ENCODE data around the gene VOPP1. TPM values are rescaled to one million over a fixed set of nuclear protein-coding genes. Genes with fewer than 3 reads are reported as not detected.
A peak's percentile ranks its signal among the peaks of the same experiment; 100 is the strongest.
"Not testable (repeated sequence)": the region's sequence is repeated elsewhere in the genome, so short reads cannot be mapped to it uniquely, and the experiment has no call there.

Gene VOPP1
- total RNA-seq, 1 experiment from 2014 or later = 60.2 TPM

DNA sequence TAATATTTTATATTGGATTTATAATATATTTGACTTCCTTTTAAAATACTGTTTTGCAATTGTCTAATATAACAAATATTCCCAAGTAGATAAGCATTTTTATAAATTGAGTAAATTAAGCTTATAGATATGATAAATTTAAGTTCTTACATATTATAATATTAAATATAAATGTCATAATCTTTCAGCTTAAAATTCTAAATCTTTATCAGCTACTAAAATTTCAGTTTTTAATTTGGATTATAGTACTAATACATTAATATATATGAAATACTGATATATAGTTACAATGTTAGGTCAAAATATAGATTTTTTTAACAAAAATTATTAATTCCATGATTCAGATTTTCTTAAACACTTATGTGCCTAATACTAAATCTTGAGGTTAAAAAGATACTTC is 33.4 kb upstream of the VOPP1 start:
- H3K9me3 ChIP-seq (ENCODE audit: low read length); ATAC-seq; H3K4me3 ChIP-seq (ENCODE audit: low read length); DNase-seq; H3K4me2 ChIP-seq (ENCODE audit: low read length); POLR2A ChIA-PET (ENCODE audit: unreplicated experiment); H3F3A ChIP-seq (ENCODE audit: low read length, unreplicated experiment); H3K79me2 ChIP-seq (ENCODE audit: low read length); H2AFZ ChIP-seq (ENCODE audit: low read length); CTCF ChIA-PET; H3K36me3 ChIP-seq (ENCODE audit: low read depth, low read length); H3K27ac ChIP-seq (ENCODE audit: low read length); H4K20me1 ChIP-seq (ENCODE audit: low read length); H3K9ac ChIP-seq (ENCODE audit: low read length); H3K27me3 ChIP-seq (ENCODE audit: low read length); H3K9me2 ChIP-seq (replicated peaks; ENCODE audit: low read length); H3K4me1 ChIP-seq (ENCODE audit: insufficient read depth, low read length); intact Hi-C loops (cut with micrococcal nuclease); BruUV-seq (replicated peaks): not testable (repeated sequence)

DNA sequence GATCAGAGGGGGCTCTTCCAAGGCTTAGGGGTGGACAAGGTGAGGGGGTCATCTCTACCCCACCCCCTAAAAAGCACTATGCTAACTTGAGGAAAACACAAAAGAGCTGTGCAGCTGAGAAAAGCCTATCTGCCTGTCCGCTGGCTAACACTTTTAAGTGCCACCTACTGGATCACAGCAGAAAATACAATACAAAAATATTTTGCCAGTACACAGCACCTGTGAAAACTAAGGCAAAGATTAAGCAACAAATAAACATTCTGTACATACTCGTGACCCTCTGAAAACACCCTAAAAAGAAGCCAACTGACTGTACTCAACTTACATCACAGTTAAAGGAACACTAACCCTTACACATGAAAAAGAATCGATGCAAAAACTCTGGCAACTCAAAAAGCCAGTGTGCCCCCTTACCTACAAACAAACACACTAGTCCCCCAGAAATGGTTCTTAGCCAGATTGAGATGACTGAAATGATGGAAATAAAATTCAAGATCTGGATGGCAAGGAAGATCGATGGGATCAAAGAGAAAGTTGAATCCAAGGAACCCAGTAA is 25.7 kb upstream of the VOPP1 start:
- CTCF ChIA-PET = interaction anchor here (1.3 kb wide), 1 partner anchor 164 kb away, joined by 4 read pairs; no protein-coding TSS in a partner anchor
- H3K4me3 ChIP-seq (ENCODE audit: low read length) = not testable (repeated sequence)

GRCh38 chr7:55597214-55597739 is 25.0 kb upstream of the VOPP1 start:
- H3K27me3 ChIP-seq (ENCODE audit: low read length); H3K4me1 ChIP-seq (ENCODE audit: insufficient read depth, low read length); DNase-seq; H4K20me1 ChIP-seq (ENCODE audit: low read length); BruUV-seq (replicated peaks); H3K9me2 ChIP-seq (replicated peaks; ENCODE audit: low read length); H3K27ac ChIP-seq (ENCODE audit: low read length); H3K79me2 ChIP-seq (ENCODE audit: low read length); H3K36me3 ChIP-seq (ENCODE audit: low read depth, low read length); H3K9me3 ChIP-seq (ENCODE audit: low read length); H3K4me2 ChIP-seq (ENCODE audit: low read length); H3K4me3 ChIP-seq (ENCODE audit: low read length); H3F3A ChIP-seq (ENCODE audit: low read length, unreplicated experiment); ATAC-seq; H3K9ac ChIP-seq (ENCODE audit: low read length); POLR2A ChIA-PET (ENCODE audit: unreplicated experiment); H2AFZ ChIP-seq (ENCODE audit: low read length); CTCF ChIA-PET: not testable (repeated sequence)
- intact Hi-C loops (cut with micrococcal nuclease) = loop anchor here (5.0 kb wide), 1 partner anchor 315 kb away; no protein-coding TSS in a partner anchor

More for the DNA sequence above, 25.7 kb upstream of the VOPP1 start:
- POLR2A ChIA-PET (ENCODE audit: unreplicated experiment); H3K27me3 ChIP-seq (ENCODE audit: low read length); H3K4me2 ChIP-seq (ENCODE audit: low read length); H3K9me3 ChIP-seq (ENCODE audit: low read length); H3K9ac ChIP-seq (ENCODE audit: low read length); H3K79me2 ChIP-seq (ENCODE audit: low read length); H3K9me2 ChIP-seq (replicated peaks; ENCODE audit: low read length); H3F3A ChIP-seq (ENCODE audit: low read length, unreplicated experiment); H3K36me3 ChIP-seq (ENCODE audit: low read depth, low read length); BruUV-seq (replicated peaks); H4K20me1 ChIP-seq (ENCODE audit: low read length); H3K4me1 ChIP-seq (ENCODE audit: insufficient read depth, low read length); H3K27ac ChIP-seq (ENCODE audit: low read length): not testable (repeated sequence)
- TF ChIP-seq, protein P1, sequence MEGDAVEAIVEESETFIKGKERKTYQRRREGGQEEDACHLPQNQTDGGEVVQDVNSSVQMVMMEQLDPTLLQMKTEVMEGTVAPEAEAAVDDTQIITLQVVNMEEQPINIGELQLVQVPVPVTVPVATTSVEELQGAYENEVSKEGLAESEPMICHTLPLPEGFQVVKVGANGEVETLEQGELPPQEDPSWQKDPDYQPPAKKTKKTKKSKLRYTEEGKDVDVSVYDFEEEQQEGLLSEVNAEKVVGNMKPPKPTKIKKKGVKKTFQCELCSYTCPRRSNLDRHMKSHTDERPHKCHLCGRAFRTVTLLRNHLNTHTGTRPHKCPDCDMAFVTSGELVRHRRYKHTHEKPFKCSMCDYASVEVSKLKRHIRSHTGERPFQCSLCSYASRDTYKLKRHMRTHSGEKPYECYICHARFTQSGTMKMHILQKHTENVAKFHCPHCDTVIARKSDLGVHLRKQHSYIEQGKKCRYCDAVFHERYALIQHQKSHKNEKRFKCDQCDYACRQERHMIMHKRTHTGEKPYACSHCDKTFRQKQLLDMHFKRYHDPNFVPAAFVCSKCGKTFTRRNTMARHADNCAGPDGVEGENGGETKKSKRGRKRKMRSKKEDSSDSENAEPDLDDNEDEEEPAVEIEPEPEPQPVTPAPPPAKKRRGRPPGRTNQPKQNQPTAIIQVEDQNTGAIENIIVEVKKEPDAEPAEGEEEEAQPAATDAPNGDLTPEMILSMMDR (conservative IDR thresholded peaks at IDR 0.05; ENCODE audit: low read depth, low read length) = peak; percentile 52; the same call in 1 of the 2 replicates
- H2AFZ ChIP-seq (ENCODE audit: low read length) = 0 out of 2 replicates have a peak overlapping the region, but pooled peaks have one; percentile 38
- DNase-seq = peak; percentile 43
- intact Hi-C loops (cut with micrococcal nuclease) = loop anchor here (1.0 to 5.0 kb wide), 3 partner anchors 48 to 316 kb away; no protein-coding TSS in a partner anchor
- ATAC-seq = peak; percentile 63

- H3K9me2 ChIP-seq (replicated peaks; ENCODE audit: low read length) = no peaks in the 10 kb centered on the region
- no TSS peak for BruUV-seq (replicated peaks)
- H3K9ac ChIP-seq (ENCODE audit: low read length) = no peak overlapping the region
- H3F3A ChIP-seq (ENCODE audit: low read length, unreplicated experiment) = no peaks in the 10 kb centered on the region
- DNase-seq (no peak), ATAC-seq (no peak)
- no peak overlapping the region for H3K27ac ChIP-seq (ENCODE audit: low read length)
- H3K4me3 ChIP-seq (ENCODE audit: low read length) = no peak overlapping the region
- intact Hi-C loops (cut with micrococcal nuclease) = loop anchor here (5.0 kb wide), 1 partner anchor 313 kb away; no protein-coding TSS in a partner anchor
- TF ChIP-seq, protein P1 (conservative IDR thresholded peaks at IDR 0.05; ENCODE audit: low read depth, low read length) = no peak
- no peak for TF ChIP-seq EZH2 (IDR thresholded peaks at IDR 0.05; ENCODE audit: low read length, unreplicated experiment)
- no peaks in the 10 kb centered on the region for H3K36me3 ChIP-seq (ENCODE audit: low read depth, low read length)
- H3K79me2 ChIP-seq (ENCODE audit: low read length) = no peaks in the 10 kb centered on the region
- H3K9me3 ChIP-seq (ENCODE audit: low read length) = no peaks in the 10 kb centered on the region
- POLR2A ChIA-PET (ENCODE audit: unreplicated experiment) = interaction anchor here (0.7 kb wide), 1 partner anchor 456 kb away, joined by 3 read pairs; the partner anchor contains the start of gene PSPH
- no peak overlapping the region for H3K4me2 ChIP-seq (ENCODE audit: low read length)
- H2AFZ ChIP-seq (ENCODE audit: low read length) = no peak overlapping the region
- CTCF ChIA-PET = no interaction called here
- H4K20me1 ChIP-seq (ENCODE audit: low read length) = no peaks in the 10 kb centered on the region
- H3K4me1 ChIP-seq (ENCODE audit: insufficient read depth, low read length) = no peaks in the 10 kb centered on the region
- H3K27me3 ChIP-seq (ENCODE audit: low read length) = no peaks in the 10 kb centered on the region
Observed at GRCh38 chr7:55595511-55595910, 23.2 kb upstream of the VOPP1 start.
